Limb (tissue), 2 donors: Measurements from ENCODE around the gene BICD1.

ENCODE experiments used
- DNase-seq, 2 donors: peaks; one replicate each; pipeline ENCODE4 v3.0.0-alpha.2; 2016; ENCODE audit errors: extremely low spot score in 2 of 2

BICD1 gene

DNA sequence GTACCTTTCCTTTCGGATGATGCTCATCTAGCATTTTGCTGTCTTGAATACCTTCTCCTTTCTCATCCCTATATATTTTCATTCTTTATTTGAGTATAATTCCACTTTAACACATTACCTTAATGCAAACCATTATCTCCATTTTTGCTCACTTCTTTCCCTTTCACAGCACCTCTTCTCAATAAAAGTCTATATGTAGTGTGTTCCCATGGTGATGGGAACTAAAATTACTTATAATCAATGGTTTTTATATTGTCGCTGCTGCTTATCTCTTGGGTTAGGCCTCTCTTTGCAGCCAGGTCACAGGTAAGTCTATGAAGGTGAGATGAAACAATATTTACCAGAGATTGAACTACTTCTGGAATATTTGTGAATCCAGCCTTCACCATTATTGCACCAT, 171.1 kb downstream of the BICD1 start:
- no peak for DNase-seq

DNA sequence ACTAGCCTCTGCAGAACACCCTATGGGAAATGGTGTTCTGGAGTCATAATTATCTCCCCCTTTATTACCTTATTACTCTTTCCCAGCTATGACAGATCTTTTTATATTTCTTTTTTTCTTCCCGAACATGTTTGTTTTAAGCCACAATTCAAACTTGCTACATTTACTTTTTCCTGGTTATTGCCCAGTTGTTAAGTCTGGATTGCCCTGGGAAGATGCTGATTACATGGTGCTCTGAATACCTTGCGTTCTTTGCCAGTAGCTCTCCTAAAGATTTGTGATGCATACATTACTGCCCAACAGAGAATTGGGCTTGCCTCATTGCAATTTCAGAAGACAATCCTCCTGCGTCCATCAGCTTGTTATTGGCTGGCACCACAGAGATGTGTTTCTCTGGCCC, 174.5 kb downstream of the BICD1 start:
- no peak for DNase-seq

DNA sequence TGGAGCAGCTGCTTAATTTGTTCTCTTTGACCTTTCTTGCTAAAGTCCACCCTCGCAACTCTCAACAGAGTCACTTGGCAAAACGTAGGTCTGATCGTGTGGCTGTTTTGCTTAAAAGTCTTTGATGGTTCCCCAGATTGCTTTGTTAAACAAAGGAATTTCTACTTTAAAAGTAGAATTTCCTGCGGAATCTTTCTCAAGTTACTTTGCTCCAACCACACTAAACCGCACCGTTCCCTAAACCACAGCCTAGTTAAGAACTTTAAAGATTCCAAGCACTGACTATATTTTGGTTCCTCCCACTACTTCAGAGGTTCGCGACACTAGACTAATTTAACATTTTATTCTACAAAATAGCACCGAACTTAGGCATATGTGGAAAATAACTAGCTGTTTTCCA, 177.9 kb downstream of the BICD1 start:
- DNase-seq, result no peak

DNA sequence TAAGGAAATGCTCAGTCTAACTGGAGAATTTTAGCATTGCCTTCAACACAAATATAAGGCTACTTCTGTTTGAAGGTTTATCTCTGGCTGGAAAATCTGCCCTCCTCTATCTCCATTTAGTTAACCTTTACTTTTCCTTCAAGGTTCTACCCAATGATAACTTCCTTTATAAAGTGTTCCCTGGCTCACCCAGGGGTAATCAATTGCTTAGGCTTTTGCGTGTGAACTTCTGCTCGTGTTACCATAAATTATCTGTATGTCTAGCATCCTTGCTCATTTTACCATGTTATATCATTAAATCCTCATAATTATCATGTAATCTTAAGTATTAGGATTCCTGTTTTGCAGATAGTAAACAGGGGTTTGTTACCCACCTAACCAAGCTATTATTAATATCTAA, 178.4 kb downstream of the BICD1 start:
- DNase-seq, result no peak

DNA sequence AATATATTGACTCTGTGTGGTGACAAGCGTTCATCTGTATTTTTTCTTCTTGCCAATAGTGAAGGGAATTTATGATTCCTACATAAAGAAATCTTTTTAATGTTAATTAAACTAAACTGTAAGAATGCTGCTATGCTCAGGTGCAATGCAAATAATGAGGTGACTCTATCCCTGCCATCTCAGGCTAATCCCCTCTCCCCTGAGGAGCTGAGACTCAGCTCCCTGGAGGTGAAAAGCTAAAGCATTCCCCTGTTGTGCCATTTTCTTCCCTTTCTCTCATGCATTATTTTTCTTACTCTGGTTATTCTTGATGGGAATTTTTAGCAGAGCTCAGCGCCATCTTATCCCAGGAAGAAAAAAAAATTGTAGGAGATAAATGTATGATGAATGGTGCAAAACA, 178.8 kb downstream of the BICD1 start:
- DNase-seq, result no peak

DNA sequence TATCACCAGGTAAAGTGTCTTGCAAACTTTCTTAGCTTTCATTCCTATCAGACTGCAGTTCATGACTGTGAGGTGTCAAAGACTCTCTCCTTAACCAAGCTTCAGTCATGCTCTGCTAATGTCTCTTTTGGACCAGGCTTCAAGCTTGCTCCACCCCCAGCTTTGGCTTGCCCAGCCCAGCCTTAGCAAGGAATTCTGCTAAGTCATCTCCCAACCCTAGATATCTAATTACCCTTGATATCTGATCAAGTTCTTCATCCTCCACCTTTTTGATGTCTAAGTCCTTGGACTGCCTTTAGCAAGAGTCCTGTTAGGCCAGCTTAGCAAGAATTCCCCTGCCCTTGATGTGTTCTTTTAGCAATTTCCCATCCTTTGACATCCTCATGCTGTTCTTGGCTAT, 183.8 kb downstream of the BICD1 start:
- no peak for DNase-seq

DNA sequence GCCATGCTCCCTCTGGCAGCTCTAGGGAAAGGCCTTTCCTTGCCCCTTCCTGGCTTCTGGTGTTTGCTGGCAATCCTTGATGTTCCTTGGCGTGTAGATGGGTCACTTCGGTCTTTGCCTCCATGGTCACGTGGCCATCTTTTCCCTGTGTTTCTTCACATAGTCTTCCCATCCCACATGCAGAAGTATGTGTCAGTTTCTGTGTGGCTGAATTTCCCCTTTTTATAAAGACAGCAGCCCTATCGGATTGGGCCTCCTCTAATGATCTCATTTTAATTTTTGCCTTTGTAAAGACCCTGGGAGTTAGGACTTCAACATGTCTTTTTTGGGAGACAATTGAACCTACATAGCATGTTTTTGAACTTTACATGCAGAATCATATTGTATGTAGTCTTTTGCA, 185.5 kb downstream of the BICD1 start:
- no peak for DNase-seq

DNA sequence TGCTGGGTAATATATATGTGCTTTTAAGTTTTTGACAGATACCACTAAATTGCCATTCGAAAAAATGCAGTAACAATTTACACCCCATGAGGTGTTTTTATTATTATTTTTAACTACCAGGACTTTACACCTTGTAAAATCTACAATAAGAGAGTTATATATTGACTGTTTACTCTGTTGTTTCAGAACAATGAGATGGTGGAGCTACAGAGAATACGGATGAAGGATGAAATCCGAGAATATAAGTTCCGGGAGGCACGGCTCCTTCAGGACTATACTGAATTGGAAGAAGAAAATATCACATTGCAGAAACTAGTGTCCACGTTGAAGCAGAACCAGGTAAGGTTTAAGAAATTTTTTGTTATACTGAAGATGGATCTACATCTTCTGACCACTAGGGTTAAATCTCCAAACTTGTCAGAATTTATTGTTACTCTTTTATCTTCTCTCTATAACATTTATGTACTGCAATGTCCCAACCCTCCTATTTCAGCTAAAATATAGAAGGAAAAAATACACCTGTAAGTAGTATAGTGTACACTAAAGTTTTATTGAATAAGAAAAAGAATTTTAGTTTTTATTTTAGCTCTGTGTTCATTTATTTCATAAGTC, 187.3 kb downstream of the BICD1 start:
- no peak for DNase-seq

DNA sequence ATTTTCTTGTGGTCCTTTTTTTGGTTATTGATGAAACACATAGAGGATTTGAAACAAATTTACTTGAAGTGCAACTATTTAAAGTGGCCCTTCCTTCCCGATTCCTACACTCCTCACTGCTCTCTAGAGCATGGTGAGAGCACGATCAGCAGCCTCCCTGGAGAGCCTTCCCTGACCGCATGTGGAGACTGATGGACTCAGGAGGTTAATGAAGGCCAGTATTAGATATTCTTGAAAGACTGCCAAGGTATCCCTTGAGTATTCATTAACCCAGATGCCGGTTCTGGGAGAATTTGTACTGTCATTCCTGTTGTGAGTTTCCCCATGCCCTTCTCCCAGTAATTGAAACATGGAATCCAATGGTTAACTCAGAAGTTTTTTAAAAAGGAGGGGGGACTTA, 189.9 kb downstream of the BICD1 start:
- no peak for DNase-seq

DNA sequence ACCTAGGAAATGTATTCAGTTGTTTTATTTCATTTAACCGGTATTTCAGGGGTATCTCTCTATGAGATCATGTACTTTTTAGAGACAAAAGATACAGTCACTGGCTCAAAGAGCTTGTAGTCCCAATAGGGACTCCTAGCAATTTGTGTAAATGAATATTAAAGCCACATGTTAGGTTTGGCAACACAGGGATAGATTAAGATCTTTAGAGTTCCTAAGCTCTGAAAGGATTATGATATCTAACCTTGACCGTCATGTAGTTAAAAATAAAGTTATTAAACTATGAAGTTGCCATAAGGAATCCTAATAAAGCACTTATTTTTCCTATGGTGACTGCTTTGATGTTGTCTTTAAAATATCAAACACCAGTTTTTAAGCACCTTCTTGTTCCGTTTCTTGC, 192.3 kb downstream of the BICD1 start:
- no peak for DNase-seq

DNA sequence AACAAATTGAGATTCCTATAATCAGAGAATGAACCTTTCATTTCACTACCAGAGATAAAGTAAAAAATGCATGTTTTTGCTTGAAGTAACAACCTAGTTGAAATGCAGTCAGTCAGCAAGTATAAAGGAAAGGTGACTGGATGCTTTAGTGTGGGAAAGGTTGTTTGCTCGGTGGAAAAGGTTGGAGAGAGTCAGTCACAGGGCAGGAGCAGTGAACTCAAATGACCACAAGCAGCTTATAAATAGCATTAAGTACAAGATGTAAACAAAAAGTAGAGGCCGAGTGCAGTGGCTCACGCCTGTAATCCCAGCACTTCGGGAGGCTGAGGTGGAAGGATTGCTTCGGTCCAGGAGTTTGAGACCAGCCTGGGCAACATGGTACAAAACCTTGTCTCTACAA, 194.6 kb downstream of the BICD1 start:
- no peak for DNase-seq

DNA sequence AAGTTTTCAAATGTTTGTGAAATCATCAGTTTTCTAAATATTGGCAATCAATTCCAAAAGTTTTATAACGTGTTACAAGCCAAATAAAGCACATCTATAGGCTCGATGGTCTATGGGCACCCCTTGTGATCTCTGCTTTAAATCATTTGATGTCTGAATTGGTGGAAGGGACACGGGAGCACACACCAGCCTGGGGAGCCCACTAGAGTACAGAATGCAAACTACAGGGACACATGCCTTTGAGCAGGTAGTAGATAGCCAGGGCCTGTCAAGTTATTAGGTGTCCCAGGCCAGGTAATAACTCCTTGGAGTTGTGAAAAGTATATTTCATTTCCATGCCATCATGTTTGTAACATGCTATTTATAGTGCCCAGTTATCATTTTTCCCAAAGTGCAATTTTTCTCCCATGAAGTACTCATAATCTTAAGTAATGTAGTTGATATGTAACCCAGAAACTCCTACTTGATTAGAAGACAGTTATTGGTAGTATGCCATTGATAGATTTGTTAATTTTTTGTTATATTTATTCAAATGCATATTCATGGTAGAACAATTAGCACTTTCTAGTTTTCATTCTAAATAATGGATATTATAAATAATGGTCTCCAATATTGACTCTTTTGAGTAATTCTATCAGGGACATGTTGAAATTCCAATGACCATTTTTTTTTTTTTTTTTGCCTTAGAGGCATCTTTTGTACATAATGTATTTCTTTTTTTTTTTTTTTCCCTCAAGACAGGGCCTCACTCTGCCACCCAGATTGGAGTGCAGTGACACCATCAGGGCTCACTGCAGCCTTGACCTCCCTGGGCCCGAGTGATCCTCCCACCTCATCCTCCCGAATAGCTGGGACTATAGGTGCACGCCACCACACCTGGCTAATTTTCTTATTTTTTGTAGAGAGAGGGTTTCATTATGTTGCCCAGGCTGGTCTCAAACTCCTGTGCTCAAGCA, 195.8 kb downstream of the BICD1 start:
- DNase-seq, result no peak

DNA sequence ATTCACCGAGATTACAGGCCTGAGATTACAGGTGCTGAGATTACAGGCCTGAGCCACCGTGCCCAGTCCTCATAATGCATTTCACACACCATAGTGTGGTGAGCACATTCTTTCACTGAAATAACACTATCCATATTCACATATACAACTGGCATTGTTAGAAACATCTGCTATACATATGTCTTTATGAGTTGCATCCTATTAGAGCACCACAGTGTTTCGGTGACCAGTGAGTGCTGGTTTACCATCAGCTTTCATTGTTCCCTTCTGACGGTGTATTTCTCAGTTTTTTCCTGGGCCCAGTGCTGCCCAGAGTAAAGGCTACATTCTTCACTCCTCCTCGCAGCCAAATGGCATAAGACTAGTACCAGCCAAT, 196.5 kb downstream of the BICD1 start:
- DNase-seq, result no peak

DNA sequence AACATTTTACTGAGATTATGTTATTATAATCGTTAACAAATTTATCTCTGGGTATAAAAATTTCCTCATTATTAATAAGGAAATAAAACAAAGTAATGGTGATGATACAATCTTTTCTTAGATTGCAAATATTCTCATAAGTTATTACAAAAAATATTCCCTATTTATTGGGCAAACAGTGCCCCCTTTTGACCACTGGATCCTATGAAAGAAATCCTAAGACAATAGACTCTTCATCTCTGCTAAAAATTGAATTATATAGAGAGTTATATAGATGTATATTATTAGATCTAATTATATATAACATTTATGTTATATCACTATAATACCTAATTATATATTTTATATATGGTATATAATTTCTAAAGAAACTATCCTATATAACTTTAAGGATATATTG, 198.5 kb downstream of the BICD1 start:
- DNase-seq, result no peak

DNA sequence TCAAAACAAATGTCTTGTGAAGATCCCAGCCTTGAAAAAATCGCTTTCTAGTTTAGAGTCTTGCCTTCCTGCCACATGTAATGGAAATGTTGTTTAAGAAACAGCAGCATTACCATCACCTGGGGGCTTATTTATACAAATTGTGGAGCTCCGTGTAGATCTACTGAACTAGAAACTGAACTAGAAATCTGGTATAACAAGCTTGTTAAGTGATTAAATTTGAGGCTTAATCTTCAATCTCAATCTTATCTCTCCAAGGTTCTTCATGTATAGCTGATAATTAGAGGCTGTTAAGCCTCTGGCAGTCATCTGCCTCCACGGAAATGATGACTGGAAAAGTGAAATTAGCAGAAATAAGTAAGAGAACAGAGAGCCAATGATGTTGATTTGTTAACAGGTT, 200.7 kb downstream of the BICD1 start:
- DNase-seq, result no peak

DNA sequence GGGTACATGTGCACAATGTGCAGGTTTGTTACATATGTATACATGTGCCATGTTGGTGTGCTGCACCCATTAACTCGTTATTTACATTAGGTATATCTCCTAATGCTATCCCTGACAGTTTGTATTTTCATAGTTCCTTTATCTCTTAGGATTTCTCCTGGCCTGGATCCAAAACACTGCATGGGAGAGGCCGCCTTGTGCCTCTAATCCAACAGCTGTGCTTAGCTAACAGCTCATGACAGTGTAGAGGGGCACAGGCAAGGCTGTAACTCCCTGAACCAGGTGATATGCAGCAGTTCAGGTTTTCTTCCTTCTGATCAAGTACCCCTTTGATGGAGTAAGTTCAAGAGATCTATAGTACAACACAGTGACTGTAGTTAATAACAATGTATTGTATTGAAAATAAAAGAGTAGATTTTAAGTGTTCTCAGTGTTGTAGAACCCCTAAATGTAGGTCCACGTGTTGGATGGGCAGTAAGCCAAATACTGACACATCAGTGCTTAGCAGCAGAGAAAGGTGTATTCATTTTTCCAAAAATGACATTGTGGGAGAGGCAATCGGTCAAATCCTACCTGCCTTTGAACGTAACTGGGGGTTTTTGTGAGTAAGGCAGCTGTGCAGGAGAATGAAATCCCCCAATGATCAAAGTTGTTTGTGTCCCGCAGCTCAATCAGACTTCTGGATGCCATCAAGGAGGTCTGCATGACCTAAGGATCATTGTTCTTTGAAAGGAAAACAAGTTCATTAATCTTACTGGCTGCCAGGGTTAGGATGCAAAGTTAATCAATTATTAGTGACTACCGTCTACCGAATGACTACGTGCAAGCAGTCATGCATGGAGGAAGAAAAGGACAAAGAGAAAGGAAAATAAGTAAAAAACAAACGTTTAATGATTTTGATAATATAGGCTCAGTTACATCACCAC, 203.4 kb downstream of the BICD1 start:
- peak in 1 of 2 donors; percentile 40 for DNase-seq

DNA sequence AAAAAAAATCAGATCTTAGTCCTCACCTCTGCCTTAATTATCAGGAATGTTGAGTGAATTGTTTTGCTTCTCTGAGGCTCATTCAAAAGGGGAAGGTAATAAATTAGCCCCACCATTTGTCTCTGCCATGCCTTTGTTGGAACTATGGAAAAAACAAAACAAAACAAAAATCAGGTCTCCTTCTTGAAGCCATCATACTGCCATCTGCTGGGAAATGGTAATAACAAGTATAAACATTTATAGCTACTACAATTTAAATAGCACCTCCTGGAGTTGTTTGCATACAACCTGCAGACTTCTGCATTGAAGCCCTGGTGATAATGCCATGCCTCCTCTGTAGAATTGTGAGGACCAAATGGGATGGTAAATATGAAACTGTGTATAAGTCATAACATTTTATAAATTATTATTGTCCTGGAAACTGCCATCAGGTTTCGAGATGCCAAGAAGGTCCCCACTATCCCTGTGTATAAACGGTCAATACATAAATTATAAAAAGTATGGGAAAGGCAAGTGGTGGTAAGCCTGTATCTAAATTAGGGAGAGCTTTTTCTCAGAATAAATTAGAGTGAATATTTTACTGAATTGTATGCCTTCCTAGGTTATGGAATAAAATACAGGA, 205.5 kb downstream of the BICD1 start:
- peak in 1 of 2 donors; percentile 68 for DNase-seq

DNA sequence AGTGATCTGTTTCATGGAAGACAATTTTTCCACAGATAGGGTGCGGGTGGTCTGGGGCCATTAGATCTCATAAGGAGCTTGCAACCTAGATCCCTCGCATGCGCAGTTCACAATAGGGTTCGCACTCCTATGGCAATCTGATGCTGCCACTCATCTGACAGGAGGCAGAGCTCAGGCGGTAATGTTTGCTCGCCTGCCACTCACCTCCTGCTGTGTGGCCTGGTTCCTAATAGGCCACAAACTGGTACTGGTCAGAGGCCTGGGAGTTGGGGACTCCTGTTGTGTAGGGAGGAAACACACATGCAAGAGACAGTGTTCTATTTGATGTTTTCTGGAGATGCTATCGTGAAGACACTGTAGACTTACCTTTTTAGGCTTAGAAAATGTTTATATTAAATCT, 215.7 kb downstream of the BICD1 start:
- DNase-seq, result no peak

DNA sequence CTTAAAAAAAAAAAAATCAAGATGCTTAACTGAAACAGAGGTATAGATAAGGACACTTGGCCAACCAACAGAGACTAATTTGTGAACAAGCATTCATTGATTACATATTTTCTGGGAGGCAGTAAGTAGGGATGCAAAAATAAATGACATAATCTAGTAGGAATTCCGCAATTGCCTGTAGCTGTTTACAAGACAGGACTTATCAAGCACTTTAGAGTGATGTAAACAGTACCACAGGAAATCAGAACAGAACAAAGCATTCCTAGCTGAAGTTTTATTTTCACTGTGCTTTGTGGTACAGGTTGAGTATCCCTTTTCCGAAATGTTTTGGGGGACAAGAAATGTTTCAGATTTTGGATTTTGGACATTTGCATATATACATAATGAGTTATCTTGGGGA, 224.5 kb downstream of the BICD1 start:
- no peak for DNase-seq

DNA sequence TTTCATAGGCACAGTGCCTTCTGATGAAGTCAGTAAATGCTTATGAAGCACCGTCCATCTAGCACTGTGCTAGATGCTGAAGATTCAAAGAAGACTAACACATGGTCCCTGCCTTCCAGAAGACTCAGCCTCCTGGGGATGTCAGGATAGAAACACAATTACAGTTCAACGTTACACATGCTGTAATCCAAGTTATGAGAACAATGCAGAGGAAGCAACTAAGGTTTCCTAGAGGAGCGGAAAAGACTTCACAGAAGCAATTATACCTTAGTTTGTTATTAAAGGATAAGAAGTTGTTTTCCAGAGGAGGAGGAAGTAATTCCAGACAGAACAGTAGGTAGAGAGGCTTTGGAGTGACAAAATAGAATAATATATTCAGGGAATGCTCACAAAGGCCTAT, 225.8 kb downstream of the BICD1 start:
- DNase-seq, result no peak

DNA sequence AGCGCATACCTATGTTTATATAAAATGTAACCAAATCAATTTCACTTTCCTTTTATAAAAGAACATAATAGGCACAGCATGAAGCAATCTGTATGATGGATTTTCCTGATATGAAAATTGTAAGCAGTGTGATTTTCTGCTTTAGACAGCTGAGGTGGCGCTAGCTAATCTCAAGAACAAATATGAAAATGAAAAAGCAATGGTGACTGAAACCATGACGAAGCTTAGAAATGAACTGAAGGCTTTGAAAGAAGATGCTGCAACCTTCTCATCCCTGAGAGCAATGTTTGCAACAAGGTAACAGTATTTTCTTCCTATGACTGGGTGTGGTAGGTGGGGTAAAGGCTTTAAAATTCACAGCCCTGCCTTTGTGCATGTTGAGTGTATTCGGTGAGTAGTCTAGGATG, 227.7 kb downstream of the BICD1 start:
- DNase-seq, result no peak

DNA sequence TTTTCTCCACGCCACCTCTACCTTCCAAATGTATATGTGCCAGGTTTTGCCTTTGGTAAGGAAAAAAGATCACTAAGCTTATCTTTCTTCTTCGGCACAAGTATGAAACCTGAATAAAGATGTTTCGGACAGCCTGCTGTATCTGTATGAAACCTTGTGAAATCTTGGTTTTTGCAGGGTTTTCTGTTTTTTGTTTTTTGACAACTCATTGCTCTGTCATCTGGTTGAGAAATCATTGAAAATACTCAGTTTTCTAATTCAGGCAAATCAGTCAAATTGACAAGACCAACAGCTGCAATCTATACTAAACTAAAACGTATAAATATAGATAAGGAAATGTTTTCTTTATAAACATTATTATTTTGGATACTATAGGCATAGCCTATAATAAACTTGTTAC, 229.6 kb downstream of the BICD1 start:
- DNase-seq, result no peak
